C4-2B (cell line): ENCODE results near the gene RND1.
A peak's percentile ranks its signal among the peaks of the same experiment; 100 is the strongest.
"Not testable (repeated sequence)": the region's sequence is repeated elsewhere in the genome, so short reads cannot be mapped to it uniquely, and the experiment has no call there.

Experiments
- H3K27ac ChIP-seq: fragments of 450-650 bp; 2 replicates; pipeline ENCODE4 v1.5.1; 2017
- CTCF ChIP-seq: fragments of 450-650 bp; conservative IDR thresholded peaks from 2 replicates; pipeline ENCODE4 v1.5.1; 2017; ENCODE audit warnings: mild to moderate bottlenecking
- ZFX ChIP-seq: fragments of 450-650 bp; IDR thresholded peaks from 2 replicates; pipeline ENCODE4 v1.6.1; 2017

Gene RND1

GRCh38 chr12:48866052-48866711 lies 512 bp upstream of the RND1 start:
- peak overlapping the region; percentile 44 for H3K27ac ChIP-seq

GRCh38 chr12:48863291-48863690 lies 2.4 kb downstream of the RND1 start:
- H3K27ac ChIP-seq: no peak overlapping the region
- TF ChIP-seq CTCF (no peak), ZFX (no peak)

More at GRCh38 chr12:48866052-48866711, 512 bp upstream of the RND1 start:
- TF ChIP-seq CTCF (no peak), ZFX (no peak)

- H3K27ac ChIP-seq: no peak overlapping the region
- TF ChIP-seq ZFX (no peak), CTCF (no peak)
Measured at GRCh38 chr12:48862760-48863159, 2.9 kb downstream of the RND1 start.

- H3K27ac ChIP-seq: no peak overlapping the region
- TF ChIP-seq ZFX: no peak
- TF ChIP-seq CTCF: no peak
Measured at GRCh38 chr12:48861111-48861510, 4.6 kb downstream of the RND1 start.

GRCh38 chr12:48860236-48860635 lies 5.4 kb downstream of the RND1 start:
- H3K27ac ChIP-seq: not testable (repeated sequence)

GRCh38 chr12:48859607-48860006 lies 6.1 kb downstream of the RND1 start:
- TF ChIP-seq CTCF (no peak), ZFX (no peak)
- H3K27ac ChIP-seq: no peak overlapping the region

- no peak overlapping the region for H3K27ac ChIP-seq
- TF ChIP-seq ZFX: no peak
- TF ChIP-seq CTCF: no peak
Measured at GRCh38 chr12:48858043-48858442, 7.6 kb downstream of the RND1 start.
